UCSD-AML1 (cell line): ENCODE measurements around the gene SPEN.
A peak's percentile ranks its signal among the peaks of the same experiment; 100 is the strongest.

Source experiments
- DNase-seq: peaks from one replicate; lab custom pipeline; 2025; ENCODE audit not compliant: unreplicated experiment; lab: John Stamatoyannopoulos, UW

Gene SPEN

DNA sequence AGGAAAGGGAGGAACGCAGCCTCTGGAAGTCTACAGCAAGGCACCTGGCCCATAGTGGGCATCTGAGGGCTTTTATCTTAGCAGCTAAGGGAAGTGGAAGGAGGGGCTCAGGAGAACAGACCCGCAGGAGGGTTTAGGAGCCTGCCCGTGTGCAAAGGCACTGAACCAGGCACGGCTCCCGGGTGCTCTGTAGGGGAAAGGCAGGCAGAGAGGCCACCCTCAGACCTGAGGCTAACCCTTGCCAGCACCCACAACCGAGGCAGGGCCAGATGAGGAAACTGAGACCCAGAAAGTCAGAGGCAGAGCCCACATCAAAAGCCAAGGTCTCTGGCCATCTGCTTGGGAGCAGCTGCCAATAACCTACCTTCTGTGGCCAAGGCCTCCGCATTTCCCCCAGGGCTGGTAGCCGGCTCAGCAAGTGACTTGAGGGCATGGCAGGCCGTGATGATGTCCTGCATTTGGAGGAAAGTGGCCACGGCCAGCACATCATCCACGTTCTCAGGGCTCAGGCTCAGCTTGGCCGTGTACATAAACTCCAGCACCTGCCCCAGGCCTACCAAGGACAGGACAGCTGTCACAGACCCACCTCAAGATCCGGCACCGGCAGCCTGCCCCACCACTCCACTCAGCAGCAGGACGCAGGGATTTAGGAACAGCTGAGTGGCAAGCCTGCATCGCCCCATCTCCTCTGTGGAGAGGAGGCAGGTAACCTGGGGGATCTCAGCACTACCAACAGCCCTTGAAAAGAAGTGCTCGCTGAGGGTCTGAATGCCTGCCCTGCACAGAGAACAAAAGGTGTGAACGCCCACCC, 99.3 kb downstream of the SPEN start:
- DNase-seq: no peak

DNA sequence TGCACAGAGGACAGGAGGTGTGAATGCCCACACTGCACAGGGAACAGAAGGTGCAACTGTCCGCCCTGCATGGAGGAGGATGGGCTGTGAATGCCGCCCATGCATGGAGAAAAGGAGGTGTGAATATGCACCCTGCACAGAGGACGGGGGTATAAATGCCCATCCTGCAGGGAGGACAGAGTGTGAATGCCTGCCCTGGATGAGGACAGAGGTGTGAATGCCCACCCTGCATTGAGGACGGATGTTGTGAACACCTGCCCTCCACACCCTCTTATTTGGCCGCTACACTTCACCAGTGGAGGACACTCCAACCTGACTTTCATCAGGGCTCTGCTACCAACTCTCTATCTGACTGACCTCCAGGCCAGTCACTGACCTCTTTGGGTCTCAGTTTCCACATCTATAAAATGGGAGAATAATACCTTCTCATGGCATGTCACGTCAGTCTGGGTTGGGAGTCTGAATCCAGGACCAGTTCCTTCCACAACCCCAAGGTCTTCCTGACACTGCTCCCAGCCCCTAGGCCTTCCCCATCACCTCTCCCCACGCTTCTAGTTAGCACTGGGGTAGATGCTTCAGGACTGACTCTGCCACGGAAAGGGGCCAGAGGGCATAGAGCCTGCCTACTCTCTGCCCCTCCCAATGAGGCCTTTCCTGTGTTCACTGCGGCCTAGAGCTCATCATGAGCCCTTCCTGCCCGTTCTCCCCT, 100.0 kb downstream of the SPEN start:
- no peak for DNase-seq

DNA sequence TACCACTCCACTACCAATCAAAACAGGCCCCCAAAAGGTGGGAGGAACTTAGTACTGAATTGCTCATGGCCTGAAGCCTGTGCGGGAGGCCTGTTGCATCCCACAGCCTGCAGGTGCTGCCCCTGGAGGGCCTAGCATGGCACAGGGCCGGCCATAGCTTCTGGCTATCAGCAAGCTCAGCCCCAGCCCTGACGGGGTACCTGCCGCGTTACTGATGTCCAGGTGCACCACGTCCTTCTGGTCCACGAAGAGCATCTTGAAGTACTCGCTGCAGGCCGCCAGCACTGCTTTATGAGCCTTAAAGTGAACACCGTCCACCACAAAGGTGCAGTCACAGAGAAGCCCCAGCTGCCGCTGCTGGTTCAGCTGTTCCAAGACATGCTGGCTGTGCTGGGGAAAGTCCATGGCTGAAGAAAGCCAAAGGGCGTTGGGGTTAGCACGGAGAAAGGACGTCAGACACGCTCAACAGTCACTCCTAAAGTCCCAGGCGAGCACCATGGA, 100.6 kb downstream of the SPEN start:
- no peak for DNase-seq

DNA sequence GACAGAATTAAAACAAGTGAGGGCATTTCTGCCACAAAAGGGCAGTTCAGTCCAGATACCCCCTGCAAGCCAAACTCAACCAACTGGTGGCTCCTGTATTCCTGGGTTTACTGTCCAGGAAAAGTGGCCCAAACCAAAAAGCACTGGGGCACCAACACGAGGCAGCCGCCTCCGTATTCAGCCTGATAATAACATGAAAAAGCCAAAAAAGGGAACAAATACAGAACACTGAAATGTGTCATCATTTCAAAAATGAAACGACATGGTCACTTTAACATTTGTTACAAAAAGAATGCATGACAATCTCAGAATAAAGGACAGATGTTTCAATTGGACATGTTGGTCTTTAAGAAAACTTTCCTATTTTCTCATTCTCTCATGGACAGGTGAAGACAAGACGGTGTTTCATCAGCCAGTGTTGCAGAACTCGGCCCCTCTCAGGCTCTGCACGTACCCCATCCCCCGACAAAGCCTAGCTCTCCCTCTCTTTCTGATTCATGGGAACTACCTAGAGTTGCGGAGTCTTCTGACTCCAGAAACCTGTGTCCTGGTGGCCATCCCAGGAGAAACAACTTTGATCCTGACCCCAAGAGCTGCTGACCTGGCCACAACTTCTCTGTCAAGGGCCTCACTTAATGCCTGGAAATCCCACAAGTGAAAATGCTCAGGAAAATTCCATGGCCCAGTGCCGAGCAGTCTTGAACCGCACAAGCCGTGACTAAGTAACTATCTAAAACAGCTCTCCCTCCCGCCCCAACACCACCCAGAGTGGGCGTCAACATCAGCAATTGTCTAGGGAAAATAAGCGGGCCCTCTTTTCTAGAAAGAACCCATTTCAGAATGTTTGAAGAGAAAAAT, 101.3 kb downstream of the SPEN start:
- DNase-seq: no peak

DNA sequence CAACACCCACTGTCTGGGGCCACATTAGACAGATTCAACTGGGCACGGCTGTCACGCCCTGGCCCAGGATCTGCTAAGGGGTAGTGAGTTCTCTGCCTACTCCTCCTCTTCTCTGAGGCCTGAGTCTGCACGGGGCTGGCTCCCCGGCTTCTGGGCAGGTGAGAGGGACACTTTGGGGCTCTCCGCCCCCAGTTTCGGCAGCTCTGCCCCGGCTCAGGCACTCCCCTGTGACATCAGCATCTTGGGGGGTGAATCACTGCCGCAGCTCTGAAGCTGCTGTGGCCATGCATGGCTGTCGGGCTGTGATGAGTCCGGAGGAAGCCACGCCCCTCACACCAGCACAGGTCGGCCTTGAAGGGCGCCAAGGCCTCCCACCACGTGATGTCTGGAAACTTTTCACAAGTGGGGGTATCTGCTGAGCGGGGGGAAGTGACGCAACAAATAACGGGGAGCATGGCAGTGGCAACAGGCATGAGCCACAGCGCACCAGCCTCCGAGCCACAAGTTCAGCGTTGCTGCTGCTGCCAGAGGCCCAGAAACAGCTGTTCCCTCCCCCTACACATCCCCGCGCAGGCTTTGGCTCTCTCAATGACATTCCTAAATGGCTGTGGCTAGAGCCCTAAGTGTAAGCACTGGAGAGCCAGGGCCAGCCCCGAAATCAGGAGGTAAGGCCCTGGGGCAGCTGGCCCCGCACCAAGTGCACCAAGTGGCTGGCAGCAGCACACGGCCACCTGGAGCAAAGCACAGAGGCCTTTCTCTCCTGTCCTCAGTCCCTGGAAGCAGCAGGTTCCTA, 102.1 kb downstream of the SPEN start:
- no peak for DNase-seq

DNA sequence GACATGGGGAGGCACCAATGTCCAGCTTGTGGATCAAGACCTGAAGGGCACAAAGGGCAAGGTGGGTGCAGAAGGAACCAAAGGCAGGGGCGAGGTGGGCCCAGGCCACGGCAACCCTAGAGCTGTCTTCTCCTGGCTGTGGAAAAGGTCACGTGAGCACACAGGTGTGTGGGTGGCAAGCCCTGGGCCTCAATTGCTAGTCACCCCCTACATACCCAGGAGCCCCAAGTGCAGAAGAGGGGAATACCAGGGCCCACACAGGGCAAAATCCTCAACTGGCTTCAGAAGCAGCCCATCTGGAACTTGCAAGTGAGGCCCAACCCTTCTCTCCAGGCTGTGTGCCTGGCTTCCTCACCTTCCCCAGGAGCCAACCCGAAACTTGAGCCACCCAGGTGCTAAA, 102.8 kb downstream of the SPEN start:
- no peak for DNase-seq

DNA sequence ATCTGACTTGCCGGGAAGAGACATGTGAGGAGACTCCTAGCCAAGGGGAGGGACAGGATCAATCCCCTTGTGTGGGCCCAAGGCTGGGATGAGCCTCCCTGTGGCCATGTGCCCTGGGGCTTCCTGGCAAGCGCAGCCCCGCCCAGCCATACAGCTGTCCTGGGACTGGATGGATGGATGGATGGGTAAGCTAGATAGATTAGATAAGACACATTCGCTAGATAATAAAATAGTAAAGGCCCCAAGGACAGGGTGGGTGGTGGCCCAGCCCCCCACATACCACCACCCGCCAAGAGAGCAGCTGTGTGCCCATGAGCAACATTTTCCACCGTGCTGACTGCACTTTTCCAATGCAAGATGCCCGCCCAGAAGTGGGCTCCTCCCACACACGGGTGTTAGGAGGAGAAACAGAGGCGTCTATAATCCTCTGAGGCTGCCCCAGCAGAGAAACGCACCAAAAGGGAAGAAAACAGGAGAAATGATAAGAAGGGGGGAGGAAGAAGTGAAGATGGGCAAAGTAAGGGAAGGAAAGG, 103.3 kb downstream of the SPEN start:
- DNase-seq: peak; percentile 60

DNA sequence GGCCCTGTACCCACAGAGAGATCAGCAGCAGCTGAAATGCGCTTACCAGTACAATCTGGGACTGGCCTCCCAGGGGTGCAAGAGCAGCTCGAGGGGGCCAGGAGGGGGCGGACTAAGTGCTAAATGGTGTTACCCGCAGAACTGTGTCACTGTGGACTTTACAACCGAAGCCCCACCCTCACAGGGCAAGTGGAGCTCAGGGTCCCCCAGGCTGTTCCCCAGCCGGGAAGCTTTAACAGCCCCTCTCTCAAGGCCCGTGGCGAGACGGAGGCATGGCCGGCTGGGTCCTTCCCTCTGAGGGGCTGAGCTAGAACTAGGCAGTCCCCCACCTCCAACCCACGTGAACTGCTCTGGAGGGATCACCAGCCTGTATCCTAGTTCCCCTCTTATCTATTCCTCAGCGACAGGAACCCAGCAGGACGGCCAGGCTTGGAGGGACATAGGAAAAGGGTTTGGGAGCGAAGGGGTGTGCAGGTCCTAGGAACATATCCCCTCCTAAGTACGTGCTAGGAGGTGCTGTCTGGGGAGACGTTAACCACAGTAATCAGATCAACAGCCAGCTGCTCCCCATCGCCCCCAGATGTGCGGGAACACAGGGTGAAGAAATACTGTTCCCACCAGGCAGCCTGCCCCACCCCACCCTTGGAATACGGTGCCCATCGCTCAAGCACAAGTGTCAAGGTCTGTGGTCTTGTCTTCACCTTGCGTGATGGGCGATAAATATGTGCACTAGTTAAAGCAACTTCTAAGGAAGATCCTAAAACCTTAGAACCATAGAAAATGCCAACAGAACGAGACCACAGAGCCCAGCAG, 104.0 kb downstream of the SPEN start:
- peak; percentile 37 for DNase-seq

DNA sequence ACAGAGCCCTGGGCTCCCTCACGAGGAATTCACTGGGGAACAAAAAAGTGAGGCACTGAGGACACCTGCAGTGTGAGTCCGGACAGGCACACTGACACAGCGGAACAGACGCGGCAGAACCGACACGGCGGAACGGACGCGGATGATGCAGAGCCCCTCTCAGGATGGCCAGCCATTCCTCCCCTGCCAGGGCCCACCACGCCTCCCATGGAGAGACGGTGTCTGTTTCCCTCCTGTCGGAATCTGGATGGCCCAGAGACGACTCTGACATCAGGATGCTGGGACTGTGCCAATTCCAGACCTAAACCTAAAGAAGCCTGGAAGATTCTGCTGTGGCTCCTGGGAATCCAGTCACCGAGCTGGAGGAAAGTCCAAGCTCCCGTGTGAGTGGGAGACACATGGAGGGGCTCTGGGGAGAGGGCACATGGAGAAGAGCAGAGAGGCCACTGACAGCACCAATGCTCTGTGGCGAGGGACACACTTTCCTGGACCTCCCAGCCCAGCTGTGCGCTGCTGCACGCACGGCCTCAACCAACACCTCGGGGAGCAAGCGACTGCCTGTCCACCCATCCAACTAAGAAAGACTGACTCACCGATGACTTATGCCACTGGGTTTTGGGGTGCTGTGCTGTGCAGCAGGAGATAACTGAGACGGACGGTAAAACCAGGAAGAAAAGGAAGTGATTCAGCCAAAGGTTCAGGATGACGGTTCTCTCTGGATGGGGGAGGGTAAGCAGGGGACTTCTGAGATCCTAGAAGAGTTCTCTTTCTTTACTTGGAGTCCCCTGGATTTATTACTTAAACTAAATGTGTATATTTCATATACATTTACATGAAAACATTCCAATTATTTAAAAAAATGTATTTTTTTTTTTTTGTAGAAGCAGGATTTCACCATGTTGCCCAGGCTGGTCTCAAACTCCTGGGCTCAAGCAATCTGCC, 105.1 kb downstream of the SPEN start:
- DNase-seq: peak; percentile 64

DNA sequence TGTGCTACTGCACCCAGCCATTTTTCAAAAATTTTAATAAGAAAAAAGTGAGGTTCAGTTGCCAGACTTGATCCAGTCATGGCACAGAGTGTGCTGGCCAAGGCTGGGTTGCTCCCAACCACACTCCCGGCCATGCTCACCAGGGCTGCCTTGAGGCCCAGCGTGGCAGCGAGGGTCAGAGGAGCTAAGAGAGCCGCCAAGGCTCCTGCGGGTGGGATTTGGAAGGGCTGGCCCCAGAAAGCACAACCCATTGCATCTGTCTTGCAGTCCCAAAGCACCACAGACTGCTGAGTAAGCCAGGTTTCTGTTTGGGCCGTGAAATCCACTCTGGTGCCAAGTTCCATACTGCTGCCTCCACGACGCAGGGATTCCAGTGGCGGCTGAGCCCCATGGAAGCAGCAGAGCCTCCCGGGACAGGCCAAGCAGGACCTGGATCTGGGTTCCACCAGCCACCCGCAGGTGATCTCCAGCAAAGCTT, 105.8 kb downstream of the SPEN start:
- no peak for DNase-seq

DNA sequence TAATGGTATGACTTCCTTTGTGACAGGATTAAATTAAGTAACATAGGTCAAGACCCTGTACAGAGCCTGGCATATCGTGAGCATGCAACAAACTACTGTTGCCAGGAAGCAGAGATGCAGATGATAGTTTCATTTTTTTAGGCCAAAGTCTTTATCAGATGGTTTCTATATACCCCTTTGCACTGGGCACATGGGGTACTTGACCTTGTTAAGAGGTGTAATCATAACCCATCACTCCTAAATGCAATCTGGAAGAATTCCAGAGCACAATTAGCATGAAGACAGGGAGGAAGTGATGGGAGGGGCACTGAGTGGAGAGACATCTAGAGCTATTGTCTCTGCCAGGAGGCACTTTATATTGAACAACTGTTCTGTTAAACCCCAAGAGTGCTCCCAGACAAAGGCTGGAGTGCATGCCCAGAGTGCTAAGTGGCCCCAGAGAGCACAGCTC, 106.3 kb downstream of the SPEN start:
- no peak for DNase-seq

DNA sequence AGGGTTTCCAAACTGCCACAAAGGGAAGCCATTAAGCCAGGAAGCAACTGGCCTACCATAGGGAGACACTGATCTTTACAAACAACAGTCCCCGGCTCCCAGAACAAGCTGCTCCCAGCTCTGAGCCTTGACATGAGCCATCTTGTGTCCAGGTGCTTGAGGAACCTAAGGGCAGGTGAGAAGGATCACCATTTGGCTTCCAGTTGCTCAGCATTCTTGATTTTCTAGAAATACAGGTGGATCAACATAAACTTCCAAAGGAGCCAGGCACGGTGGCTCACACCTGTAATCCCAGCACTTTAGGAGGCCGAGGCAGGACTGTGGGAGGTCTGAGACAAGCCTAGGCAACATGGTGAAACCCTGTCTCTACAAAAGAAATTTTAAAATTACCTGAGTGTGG, 106.8 kb downstream of the SPEN start:
- no peak for DNase-seq

DNA sequence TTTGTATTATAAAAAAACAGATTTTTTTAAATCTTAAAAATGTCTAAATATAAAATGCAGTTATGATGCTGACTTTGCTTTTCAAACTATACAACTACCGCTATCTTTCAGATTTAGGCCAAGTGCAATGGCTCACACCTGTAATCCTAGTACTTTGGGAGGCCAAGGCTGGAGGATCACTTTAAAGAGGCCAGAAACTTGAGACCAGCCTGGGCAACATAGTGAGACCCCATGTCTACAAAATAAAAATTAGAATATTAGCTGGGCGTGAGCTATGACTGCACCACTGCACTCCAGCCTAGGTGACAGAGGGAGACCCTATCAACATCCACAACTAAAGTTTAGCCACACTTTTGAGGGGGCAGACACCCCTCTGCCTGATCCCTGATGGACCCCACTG, 108.0 kb downstream of the SPEN start:
- DNase-seq: no peak

DNA sequence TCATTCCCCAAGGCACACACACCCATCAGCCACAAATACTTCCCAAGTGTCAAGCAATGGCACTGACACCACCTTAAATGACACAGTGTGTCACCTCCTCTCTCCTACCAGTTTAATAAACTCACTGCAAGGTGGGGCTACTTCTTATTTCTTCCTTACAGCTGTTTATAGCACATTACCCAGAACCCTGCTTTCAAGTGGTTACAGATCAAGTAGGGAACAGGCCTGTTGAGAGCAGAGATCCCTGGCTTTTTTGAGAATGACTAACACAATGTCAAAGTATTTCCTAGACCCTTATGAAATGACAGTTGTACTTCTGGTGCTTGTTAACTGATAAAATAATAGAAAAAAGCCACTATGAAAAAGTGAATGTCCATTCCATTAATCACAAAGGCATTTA, 108.6 kb downstream of the SPEN start:
- no peak for DNase-seq

DNA sequence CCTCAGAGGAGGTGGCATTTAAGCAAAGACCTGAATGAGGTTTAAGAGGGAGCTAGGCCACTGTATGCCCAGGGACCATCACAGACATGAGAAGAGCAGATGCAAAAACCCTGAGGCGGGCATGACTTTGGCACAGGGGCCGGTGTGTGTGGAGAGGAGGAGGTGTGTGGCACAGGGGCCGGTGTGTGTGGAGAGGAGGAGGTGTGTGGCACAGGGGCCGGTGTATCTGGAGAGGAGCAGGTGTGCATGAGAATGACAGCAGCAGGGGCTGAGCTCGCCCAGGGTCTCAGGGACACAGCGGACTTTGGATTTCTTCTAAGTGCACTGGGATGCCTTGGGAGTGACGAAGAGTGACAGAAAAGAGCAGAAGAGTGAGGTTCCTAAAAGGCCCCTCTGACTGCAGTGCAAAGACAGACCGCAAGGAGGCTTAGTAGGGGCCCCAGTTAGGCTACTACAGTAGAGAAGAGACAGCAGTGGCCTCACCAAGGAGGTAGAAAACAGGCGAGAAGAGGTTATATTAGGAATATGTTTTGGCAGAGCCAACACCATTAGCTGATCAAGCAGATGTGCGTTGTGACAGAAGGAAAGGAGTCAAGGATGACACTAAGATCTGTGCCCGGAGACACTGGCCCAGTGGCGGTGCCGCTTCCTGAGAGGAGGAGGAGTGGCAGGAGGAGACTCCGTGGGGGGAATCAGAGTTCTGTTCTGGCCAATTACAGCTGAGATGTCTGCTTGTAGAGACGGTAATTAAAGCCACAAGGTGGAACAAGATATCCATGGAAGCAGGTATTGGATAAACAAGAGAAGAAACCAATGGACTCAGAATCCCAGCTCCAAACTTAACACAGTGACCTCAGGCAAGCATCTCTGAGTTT, 110.0 kb downstream of the SPEN start:
- no peak for DNase-seq

DNA sequence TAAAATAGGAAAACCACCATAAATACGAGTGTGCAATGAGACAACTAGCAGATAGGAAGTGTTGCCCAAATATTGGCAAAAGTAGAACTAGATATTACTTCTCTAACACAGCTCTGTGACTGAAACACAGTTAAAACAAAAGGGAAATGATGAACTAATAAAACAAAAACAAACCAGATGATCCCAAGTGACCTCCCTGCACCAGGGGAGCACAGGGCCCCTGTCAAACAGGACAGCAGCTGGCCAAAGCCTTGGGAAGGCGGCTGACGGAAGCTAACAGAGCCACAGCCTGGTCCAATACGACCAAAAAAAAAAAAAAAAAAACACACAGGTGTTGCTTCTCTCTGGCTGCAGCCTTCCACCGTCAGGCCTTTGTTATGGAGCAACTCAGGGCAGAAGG, 110.6 kb downstream of the SPEN start:
- DNase-seq: no peak

DNA sequence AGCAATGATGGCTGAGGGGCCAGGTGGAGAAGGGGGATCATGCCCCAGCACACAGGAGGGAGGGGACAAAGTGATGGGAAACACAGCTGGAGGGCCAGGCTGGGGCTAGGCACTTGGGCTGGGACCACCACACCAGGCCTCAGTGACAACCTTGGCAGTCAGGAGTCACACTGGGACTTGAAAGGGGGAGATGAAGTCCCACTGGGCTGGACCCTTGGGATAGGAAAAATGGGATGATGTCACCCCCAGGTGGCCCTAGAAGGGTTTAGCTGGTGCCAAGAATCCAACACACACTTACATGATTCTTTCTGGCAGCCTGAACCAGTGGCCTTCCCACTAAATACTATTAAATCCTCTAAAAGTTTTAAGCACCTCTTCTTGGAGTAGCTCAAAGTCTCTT, 111.3 kb downstream of the SPEN start:
- no peak for DNase-seq
